H54 (cell line): ENCODE measurements around the gene ANKS1A.

Source experiments
- DNase-seq: peaks from one replicate; pipeline ENCODE4 v3.0.0; 2011; ENCODE audit warnings: low spot score, mixed read lengths; ENCODE audit not compliant: insufficient read length
- FAIRE-seq: peaks from 3 replicates; lab custom pipeline; 2011; peaks lifted over from hg19 to GRCh38; lab: Jason Lieb, UNC
- POLR2A ChIP-seq: IDR thresholded peaks from 2 replicates; pipeline ENCODE4 v1.6.1; 2011; ENCODE audit warnings: low read depth, mild to moderate bottlenecking, low read length

ANKS1A gene

DNA sequence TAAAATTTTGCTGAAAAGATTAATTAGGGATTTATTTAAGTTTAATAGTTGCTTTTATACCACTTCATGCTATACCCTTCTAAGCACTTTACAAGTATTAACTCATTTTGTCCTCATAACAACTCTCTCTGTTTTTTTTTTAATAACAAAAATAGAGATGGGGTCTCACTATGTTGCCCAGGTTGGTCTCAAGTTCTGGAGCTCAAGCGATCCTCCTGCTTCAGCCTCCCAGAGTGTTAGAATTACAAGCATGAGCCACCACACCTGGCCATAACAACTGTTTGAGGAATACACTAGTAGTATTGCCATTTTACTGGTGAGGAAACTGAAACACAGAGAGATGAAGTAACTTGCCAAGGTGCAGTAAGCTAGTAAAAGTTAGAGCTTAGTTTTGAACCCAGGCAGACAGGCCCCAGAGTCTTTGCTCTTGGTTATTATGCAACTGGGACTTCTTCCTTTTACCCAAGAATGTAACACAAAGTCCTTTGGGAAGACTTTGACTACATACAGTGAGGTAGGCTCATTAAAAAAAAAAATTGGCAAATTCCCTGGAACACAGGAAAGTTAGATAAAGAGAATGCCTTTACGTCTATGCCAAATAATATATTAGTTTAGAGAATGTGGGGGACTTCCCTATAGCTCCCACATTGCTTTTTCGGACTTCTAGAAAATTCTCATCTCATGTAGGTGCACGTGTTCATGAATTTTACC lies 11.4 kb downstream of the ANKS1A start:
- FAIRE-seq = no peak
- TF ChIP-seq POLR2A = no peak
- DNase-seq = no peak

DNA sequence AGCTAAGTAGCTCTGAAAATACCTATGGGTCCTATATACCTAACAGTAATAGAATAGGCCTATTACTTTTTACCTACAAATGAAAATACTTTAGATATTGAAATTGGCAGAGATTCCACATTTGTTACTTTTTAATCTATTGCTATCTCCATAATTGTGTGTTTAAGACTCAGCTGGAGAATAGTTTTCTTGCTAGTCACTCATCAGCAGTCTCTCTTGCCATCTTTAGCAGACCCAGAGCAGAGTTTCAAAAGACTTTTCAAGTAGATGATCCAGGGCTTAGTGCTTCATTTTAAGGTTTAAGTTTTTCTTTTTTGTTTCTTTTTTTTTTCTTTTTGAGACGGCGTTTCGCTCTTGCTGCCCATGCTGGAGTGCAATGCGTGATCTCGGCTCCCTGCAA lies 12.9 kb downstream of the ANKS1A start:
- FAIRE-seq = no peak

DNA sequence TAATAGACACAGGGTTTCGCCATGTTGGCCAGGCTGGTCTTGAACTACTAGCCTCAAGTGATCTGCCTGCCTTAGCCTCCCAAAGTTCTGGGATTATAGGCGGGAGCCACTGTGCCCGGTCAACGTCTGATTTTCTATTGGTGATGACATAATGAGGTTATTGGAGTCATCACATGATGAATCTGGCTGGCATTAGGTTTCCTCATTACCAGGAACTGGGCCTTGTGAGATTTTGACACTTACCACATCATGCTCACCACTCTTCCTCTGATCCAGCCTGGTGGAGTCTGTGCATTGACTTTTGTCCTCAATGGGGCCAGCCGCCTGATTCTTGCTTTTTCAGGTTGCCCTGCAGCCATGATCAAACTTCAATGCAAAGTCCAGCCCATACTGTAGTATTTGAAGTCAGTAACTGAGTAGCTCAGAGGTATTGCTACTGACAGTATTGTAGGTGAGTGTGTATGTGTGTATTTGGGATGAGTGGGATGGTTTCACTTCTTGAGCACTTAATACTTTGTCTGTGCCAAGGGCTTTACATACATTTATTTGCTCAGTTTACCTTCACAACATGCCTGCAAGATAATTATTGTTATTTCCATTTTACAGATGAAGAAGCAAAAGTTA lies 16.0 kb downstream of the ANKS1A start:
- FAIRE-seq = no peak
- no peak for TF ChIP-seq POLR2A
- DNase-seq = no peak

More for the DNA sequence above, 12.9 kb downstream of the ANKS1A start:
- TF ChIP-seq POLR2A = no peak
- DNase-seq = no peak

DNA sequence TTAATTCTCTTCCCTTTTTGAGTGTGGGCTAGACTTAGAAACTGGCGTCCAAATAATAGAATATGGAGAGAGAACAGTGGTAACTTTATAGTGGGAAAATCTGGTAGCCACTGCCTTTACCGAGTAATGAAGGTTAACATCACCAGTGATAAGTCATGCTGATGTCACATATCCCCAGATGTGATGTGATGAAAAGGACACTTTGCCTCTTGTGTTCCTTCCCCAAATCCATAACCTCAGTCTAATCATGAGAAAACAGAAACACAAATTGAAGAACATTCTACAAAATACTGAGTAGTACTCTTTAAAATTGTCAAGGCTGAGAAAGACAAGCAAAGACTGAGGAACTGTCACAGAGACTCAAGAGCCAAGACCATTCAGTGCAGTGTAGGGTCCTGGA lies 17.8 kb downstream of the ANKS1A start:
- TF ChIP-seq POLR2A = no peak
- DNase-seq = no peak
- no peak for FAIRE-seq

DNA sequence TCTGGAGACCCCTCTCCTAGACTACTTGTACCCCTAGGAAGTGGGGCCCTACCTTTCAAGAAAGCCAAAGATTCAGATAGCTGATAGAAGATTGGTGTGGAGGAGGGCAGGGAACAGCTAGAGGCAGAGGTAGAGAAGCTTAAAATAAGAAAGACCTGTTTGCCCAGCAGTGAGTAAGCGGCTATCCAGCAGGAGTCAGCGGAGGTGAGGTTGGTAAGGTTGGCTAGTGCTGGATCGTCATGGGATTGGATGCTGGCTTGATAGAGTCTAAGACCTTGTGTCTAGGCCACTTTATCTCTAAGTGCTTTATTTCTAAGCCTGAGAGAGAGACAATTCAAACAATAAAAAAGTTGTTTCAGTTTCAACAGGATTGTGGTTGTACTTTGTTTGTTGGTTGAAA lies 19.1 kb downstream of the ANKS1A start:
- FAIRE-seq = no peak
- DNase-seq = no peak
- TF ChIP-seq POLR2A = no peak

DNA sequence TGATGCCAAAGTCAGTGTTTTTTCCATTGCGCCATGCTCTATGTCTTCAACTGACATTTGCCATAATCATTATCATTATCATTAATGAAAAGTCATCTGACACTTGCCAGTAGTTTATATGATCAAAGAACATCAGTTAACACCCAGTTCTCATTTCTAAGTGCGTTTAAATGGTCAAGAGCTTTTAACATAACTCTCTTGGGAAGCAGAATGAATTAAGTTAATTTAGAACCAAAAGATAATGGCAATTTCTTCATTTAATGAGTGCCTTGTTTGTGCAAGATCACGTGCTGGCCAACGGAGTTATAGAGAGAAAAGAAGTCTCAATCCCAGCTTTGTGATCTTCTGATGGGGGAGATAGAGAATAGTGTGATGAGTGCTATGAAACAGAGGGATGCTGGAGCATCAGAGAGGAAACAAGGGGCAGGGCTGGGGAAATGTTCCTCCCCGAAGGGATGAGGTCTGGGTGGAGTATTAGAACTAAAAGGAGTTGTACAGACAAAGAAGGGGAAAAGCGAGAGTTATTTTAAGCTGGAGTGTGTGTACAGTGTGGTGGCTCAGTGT lies 20.3 kb downstream of the ANKS1A start:
- no peak for DNase-seq
- no peak for TF ChIP-seq POLR2A
- FAIRE-seq = no peak

DNA sequence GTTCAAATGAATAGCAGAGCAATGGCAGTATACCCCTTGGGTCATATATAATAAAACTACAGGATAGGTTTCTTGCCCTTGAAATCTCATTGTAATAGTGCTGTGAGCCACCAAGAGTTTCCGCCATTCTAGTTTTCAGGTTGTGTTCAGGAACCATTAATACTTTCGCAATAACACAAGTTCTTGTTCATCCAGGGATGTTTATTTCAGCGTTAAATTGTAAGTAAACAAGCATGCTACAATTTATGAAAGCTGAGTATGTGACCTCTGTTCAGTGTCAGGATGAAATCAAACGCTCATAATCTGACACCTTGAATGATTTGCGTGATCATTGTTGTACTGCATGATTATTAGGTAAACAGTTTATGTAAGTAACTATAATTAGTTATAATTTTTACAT lies 22.8 kb downstream of the ANKS1A start:
- no peak for TF ChIP-seq POLR2A
- no peak for DNase-seq
- no peak for FAIRE-seq

DNA sequence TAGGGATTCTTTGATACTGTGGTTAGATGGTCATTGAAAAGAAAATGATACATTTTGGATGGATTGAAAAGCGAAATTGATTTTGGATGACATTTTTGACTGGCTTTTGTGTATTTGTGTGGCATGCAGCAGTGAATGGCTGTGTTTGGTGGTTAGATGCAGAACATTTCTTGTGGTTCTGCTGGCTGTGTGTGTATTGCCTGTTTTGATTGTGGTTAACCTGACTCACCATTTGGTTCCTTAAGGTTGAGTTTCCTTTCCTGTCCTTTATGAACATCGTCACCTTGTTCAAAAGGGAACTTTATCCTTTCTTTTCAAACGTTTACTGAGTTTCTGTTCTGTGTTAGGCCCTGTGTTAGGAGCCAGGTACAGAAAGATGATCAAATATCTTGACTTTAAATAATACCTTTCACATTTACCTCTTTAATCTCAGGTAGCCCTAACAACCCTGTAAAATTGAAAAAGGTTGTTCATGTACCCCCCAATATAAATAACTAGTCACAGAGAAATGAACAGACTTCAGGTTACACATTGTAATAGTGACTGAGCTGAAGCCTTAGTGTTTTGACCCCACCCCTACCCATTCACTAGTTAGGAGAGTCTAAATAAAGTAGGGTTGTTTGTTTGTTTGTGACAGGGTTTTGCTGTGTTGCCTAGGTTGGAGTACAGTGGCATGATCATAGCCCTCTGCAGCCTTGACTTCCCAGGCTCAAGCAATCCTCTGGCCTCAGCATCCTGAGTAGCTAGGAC lies 23.8 kb downstream of the ANKS1A start:
- DNase-seq (peak; percentile 55), FAIRE-seq (peak; percentile 98)
- no peak for TF ChIP-seq POLR2A

DNA sequence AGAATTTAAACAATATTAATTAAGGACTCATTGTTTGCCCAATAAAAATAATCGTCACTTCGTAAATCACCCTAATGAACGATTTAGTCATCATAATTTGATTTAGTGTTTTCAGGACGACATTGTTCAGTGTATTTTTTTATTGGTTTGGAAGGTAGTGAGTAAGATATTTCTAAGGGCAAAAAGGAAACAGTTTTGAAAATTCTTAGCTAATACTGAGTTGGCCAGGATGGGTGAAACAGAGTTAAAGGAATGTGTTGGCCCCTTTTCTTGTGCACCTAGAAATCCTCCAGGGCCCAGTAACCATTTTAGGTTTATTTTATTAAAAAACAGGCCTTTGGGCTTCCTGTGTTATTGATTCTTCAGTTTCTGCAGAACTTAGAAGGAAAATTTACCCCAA lies 25.3 kb downstream of the ANKS1A start:
- FAIRE-seq (no peak), DNase-seq (no peak)
- TF ChIP-seq POLR2A = no peak

DNA sequence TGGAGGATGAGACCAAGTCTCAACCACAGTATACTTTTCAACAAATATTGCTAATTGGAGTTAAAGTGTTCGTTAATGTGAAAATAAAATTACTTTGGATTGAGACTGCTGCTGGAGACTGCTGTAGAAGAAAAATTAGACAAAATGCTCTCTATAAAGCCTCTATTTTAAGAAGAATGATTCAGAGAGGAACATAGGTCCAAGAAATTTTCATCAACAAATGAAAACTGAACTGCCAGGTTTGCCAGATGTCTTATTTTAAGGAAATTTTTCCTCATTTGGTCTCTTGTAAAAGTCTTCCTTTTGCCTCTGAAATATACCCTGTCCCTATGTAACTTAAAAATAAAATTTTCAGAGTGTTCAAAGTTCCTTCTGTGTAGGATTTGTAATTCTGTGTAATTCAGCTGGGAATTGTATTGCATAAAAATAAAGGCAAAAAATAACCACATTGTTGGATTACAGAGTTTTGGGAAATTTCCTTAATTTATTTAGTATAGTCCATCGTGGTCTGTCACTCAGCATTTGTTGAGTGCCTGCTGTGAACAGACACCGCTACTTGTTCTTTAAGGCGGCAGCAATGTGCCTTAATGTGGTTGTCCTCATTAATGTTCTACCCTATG lies 27.4 kb downstream of the ANKS1A start:
- DNase-seq (no peak), FAIRE-seq (no peak)
- TF ChIP-seq POLR2A = no peak

DNA sequence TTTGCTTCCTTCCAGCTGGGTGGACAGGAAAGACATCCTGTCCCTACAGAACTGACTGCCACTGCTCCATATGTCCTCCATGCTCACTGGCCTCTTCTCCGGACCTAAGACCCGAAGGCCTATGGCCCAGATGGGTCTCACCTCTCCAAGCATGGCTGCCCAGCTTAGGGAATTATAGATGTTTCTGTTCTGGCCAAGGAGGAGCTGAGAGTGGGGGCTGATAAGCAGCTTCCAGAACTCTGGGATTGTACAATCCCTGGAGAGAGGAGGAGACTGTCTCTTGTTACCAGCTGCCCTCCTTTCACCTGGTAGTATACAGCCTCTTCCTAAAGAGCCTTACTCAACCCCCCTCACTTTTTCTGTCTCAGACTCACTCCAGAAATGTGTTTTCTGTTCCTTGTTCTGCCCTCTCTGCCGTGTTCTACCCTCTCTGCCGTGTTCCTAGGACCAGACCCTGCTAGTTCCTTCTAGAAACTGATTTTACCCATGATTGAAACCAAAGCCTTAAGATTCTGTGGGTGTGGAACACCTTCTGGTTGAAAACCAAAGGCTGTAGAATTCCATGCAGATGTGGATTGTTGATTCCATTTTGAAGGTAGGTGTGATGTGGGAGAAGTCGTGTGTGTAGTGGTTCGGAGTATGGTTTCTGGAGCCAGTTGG lies 28.7 kb downstream of the ANKS1A start:
- no peak for TF ChIP-seq POLR2A
- DNase-seq (no peak), FAIRE-seq (no peak)

DNA sequence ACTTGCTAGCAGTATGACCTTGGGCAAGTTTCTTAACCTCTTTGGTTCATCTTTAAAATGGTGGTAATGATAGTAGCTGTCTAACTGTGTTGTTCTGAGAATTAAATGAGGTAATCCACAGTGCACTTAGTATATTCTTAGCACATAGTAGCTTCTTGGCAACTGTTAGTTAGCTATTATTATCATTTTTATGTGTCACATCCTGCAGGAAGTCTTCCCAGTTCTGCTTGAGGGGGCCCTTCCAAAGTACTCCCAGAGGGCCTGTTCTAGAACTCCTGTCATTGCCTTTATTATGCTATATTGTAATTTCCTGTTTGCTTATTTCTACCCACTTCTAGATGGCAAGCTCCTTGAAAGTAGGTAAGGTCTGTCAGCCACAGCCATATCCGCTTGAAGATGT lies 30.6 kb downstream of the ANKS1A start:
- FAIRE-seq = no peak
- DNase-seq = no peak
- no peak for TF ChIP-seq POLR2A

DNA sequence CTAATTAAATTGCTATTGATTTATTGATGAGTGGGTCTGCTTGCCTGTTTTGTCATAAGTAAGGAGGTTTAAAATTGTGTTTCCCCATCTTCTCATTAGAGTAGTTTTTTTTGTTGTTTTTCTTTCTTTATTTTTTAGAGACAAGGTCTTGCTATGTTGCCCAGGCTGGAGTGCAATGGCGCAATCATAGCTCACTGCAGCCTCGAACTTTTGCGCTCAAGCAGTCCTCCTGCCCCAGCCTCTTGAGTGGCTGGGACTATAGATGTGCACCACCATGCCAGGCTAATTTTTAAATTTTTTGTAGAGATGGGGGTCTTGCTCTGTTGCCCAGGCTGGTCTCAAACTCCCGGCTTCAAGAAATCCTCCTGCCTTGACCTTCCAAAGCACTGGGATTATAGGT lies 31.0 kb downstream of the ANKS1A start:
- no peak for DNase-seq
- TF ChIP-seq POLR2A = no peak
- FAIRE-seq = no peak

DNA sequence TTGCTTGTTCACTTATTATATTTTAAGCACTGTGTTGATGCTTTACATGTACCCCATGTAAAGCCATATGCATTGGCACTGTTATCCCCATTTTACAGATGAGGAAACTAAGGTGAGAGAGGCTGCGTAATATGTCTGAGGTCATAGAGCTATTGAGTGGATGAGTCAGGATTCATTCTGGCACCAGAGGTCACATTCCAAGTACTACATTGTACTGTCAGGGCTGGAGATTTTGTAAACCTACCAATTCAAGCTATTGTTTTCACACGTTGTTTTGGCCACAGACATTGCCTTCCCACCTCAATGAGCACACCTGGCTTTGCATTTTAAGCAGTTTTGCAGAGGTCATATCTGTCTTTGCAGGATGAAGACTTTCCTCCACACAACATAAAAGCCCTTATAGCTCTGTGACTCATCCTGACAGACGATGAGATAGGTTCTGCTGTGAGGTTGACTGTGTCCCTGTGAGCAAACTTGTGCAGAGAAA lies 33.2 kb downstream of the ANKS1A start:
- peak; percentile 33 for FAIRE-seq
- no peak for TF ChIP-seq POLR2A
- peak; percentile 37 for DNase-seq
